H54 (cell line): Measurements from ENCODE around the gene THEM5.
"Not testable (repeated sequence)": the region's sequence is repeated elsewhere in the genome, so short reads cannot be mapped to it uniquely, and the experiment has no call there.

Experiments
- DNase-seq: peaks from one replicate; pipeline ENCODE4 v3.0.0; 2011; ENCODE audit warnings: low spot score, mixed read lengths; ENCODE audit not compliant: insufficient read length
- FAIRE-seq: peaks from 3 replicates; lab custom pipeline; 2011; peaks lifted over from hg19 to GRCh38; lab: Jason Lieb, UNC
- POLR2A ChIP-seq: IDR thresholded peaks from 2 replicates; pipeline ENCODE4 v1.6.1; 2011; ENCODE audit warnings: low read depth, mild to moderate bottlenecking, low read length

Gene THEM5

DNA sequence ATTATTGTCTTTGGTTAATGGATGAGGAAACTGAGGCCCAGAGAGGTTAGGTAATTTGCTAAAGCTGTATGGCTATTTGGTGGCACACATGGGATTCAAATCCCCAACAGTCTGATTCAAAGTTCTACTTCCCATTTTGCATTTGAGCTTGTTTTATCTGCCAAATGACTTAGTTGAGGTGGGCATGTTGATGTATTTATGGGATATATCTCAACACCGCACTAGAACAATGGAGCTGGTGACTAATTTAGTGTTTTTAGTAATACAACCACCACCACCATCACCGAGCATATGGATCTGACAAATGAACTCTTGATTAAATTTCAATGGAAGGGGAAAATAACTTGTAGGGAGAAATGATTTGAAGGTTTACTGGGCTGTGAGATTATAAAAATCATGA, 29.0 kb upstream of the THEM5 start:
- no peak for FAIRE-seq
- TF ChIP-seq POLR2A = no peak
- no peak for DNase-seq

DNA sequence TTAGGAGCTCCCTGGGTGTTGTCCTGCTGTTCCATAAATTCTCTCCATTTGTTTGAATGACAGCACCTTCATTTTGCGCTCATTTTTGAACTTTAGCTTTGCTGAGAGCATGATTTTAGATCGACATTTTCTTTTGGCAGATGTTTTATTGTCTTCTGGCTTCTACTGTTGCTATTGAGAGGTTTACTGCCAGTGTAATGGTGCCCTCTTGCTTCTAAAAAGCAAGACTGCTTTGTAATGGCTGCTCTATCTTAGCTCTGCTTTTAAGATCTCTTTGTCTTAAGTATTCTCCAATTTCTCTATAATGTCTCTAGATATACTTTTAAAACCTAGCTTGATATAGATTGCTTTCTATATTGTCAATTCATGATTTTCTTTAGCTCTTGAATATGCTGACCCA, 28.0 kb upstream of the THEM5 start:
- TF ChIP-seq POLR2A = no peak
- DNase-seq (no peak), FAIRE-seq (no peak)

DNA sequence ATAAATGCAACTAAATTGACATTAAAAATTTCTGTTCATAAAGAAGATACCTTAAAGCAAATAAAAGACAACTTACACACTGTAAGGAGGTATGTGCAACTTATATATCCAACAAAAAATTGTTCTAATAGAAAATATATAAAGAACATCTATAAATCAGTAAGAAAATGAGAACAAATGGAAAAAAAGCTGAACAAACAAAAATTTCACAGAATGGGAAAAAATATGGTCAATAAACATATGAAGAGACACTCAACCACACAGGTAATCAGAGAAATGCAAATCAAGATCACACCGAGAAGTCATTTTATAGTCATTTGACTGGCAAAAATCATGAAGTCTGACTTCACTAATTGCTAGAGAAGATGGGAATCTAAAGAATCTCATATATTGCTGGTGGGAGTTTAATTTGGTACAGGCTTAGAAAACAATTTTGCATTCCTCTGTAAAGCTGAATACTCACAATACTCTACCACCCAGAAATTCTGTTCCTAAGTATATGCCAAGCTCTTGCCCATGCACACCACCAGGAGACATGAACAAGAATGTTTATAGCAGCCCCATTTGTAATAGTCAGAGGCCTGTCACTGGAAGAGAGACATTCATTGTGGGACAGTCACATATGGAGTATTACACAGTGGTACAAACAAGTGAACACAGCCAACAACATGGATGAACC, 22.0 kb upstream of the THEM5 start:
- FAIRE-seq (no peak), DNase-seq (no peak)
- no peak for TF ChIP-seq POLR2A

DNA sequence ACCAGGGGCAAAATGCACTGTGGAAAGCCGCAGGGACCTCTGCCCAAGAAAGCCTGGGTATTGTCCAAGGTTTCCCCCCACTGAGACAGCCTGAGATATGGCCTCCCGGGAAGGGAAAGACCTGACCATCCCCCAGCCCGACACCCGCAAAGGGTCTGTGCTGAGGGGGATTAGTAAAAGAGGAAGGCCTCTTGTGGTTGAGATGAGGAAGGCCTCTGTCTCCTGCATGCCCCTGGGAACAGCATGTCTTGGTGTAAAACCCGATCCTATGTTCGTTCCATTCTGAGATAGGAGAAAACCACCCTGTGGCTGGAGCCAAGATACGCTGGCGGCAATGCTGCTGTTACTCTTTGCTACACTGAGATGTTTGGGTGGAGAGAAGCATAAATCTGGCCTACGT, 19.3 kb upstream of the THEM5 start:
- FAIRE-seq, DNase-seq: not testable (repeated sequence)

DNA sequence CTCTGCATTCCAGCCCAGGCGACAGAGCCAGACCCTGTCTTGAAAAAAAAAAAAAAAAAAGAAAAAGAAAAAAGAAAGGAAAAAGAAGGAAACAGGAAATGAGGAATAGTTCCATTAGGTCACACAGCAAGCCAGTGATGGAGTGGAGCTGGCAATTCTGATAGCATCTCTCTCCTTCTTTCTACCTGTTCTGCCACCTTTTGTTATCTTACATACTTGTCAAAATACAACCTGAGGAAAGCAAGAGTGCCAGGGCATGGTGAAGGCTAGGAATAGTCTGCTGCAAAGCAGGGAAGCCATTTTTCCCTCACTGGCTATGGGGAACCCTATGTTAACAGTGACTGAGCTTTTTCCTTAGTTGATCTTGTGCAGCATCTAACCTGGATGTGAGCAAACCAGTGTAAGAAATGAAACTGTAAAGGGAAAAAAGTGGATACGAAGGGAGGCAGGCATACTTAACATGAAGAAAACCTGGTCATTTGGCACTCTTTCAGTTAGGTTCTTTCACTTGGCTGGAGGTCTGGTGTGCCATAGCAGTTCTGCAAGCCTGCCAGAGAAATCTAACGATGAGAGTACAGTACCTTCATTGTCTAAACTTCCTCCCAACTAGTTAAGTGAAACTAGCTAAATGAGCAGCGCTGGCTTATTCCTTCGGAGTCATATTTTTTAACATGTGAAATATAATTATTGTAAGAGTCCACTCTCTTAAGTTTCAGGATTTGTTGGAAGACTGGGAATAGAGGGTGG, 17.9 kb upstream of the THEM5 start:
- FAIRE-seq = no peak
- no peak for TF ChIP-seq POLR2A
- DNase-seq = no peak

DNA sequence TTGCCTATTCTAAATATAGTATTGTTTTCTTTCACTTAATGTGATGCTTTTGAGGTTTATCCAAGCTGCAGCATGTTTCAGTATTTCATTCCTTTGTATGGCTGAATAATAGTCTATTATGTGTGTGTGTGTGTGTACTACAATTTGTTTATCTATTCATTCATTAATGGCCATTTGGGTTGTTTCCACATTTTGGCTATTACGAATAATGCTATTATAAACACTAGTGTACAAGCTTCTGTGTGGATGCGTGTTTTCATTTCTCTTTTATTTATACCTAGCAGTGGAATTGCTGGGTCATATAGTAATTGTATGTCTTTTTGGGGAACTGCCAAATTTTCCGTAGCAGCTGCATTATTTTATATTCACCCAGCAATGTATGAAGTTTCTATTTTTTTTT, 15.0 kb upstream of the THEM5 start:
- TF ChIP-seq POLR2A = no peak
- no peak for FAIRE-seq
- DNase-seq = no peak

DNA sequence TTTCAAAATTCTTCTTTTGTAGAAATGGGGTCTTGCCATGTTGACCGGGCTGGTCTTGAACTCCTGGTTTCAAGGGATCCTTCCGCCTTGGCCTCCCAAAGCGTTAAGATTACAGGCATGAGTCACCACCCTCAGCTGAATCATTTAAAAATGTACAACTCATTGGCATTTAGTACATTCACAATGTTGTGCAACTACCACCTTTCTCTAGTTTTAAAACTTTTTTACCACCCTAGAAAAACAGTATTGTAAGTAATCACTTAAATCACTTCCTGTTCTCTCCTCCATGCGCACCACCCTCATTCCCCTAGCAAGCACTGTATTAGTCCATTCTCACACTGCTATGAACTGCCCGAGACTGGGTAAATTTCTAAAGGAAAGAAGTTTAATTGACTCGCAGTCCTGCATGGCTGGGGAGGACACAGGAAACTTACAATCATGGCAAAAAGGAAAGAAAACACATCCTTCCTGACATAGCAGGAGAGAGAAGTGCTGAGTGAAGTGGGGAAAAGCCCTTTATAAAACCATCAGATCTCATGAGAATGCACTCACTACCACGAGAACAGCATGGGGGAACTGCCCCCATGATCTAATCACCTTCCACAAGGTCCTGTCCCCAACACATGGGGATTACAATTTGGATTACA, 14.4 kb upstream of the THEM5 start:
- TF ChIP-seq POLR2A = no peak

DNA sequence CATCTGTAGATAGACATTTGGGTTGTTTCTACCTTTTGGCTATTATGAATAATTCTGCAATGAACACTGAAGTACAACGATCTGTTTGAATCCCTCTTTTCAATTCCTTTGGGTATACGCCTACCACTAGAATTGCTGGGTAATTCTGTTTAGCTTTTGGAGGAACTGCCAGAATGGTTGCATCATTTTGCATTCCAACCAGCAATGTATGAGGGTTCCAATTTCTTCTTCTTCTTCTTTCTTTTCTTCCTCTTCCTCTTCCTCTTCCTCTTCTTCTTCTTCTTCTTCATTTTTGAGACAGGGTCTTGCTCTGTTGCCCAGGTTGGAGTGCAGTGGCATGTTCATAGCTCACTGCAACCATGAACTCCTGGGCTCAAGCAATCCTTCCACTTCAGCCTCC, 13.8 kb upstream of the THEM5 start:
- FAIRE-seq = no peak
- DNase-seq = no peak
- no peak for TF ChIP-seq POLR2A

More for the DNA sequence above, 14.4 kb upstream of the THEM5 start:
- DNase-seq = no peak
- FAIRE-seq = peak; percentile 60

DNA sequence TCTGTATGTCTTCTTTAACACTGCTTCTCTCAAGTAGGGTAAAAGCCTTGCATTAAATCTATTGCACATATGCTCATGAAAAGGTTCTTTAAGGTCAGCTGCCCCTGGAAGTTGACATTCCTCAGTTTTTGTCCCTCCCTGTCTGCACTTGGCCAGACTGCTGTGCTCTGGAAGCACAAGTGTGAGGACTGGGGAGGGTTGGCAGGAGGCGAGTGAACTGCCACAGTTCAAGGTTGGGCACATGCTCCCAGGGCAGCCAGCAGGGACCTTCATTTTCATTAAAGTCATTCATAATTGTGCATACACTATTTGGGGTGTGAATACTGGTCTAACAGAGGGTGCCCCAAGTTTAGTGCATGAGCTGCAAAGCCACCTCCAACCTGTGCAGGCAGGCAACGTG, 10.9 kb upstream of the THEM5 start:
- no peak for TF ChIP-seq POLR2A
- FAIRE-seq = no peak
- DNase-seq = no peak

DNA sequence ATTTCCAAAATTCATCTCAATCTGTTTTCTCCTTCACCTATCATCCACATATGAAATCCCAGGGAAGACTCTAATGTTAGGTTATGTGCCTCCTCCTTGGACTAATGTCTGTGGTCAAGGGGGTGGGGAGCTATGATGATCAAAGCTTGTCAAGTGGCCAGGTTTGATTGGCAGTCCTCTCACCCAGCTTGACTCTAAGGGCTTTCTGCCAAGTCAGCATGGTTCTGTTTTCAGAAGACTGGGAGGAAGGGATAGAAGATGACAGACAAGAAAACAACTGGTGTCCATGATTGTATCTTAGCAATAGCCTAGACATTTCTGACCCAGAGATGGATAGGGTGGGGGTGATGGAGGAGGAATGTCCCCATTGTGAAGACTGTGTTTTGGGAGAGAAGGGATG, 9.1 kb upstream of the THEM5 start:
- TF ChIP-seq POLR2A = no peak
- no peak for DNase-seq
- no peak for FAIRE-seq

DNA sequence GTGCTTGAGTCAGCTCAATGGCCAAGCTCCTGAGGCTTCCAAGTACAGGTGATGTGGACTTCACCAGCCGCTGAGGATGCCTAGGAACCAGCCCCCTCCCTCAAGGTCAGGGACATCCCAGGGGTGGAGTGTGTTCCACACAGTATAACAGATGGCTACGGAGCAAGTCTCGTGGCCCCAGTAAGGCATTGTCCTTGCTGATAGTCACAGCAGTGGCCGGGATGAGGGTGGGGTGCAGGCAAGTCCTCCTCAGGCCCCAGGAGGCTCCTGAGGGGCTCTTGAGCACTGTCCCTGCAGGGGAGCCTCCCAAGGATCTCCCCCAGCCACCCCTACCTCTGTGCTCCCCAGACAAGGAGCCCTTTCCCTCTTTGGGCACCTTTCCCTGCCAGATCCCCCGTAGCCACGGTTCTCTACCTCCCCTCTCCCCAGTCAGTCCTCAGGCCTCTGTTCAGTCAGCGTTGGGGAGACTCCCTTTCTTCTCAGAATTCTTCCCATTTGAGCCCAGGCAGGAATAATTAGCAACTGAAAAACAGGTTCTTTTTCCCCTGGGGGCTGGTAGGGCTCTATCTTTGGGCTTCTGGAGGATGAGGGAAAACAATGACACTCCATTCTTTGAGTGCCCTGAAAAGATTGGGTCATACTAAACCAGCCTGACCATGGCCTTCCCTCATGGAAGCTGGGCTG, 7.1 kb upstream of the THEM5 start:
- no peak for FAIRE-seq
- DNase-seq = no peak
- no peak for TF ChIP-seq POLR2A

DNA sequence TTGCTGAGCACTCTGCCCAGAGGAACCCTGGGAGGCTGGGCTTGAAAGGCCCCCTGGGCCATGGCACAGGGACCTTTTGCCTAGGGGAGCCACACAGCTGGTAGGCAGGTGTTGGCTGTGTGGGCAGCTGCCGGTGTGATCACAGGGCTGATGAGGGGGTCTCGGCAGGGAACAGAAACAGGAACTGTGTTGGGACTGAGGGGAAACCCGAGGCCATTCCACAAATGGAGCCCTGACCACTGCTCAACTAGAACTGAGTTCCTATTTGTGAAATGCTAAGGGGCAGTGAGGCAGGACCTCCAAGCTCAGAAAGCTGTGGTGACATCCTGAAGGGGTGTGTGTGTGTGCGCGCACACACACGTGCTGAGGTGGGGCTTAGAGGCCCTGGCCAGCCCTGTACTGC, 6.4 kb upstream of the THEM5 start:
- FAIRE-seq (no peak), DNase-seq (no peak)
- TF ChIP-seq POLR2A = no peak

DNA sequence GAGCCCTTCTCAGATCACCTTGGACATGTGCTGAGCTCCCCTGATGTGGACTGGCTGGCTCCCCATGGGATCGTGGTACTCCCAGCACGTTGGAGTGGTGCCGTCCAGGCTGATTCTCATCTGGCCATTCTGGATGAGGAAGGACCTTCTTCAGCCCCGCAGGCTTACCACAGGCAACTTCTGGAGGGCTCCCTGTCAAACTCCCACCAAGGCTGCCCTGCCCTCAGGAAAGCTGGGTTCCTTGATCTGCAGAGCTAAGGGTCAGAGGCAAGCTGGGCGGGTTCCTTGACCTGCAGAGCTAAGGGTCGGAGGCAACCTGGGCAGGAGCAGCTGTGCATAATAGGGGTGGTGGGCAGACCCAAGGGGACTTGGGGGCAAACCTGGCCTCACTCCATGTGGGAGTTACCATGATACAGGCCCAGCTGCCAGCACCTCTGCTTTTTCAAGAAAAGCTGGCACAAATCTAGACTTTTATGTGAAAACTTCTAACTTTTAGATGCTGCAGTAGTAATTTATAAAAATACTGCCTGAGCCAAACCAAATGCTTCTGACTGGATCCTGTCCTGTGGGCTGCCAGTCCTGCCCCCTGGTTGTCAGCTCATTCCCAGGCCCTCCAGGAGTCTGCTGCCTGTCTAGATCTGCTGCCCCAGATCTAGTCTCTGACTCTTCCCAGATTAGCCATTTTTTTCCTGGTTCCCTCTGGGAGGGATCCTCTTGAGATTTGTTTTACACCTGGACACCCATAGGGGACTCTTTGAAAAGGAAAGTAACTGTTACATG, 5.6 kb upstream of the THEM5 start:
- FAIRE-seq (no peak), DNase-seq (no peak)
- TF ChIP-seq POLR2A = no peak
